ENCODE results near the gene WNT8A. TPM values are rescaled to one million over a fixed set of nuclear protein-coding genes. Genes with fewer than 3 reads are reported as not detected.

WNT8A gene
- total RNA-seq, 1 experiment from 2014 or later = not detected

- ChIA-PET POLR2A (no interaction called here), CTCF (interaction anchor here (1.0 kb wide), 1 partner anchor 11 kb away, joined by 3 read pairs; no protein-coding TSS in a partner anchor), RAD21 (ENCODE audit: low non-redundant PET in 1 of 2, low total read pairs in 2 of 2, uncharacterized antibody in 2 of 2, unreplicated experiment in 2 of 2) (no interaction called here)
- Histone ChIP-seq H3K4me3 (replicated peaks in 1 of 2; ENCODE audit: low read depth in 1 of 2, low read length in 2 of 2) (no peak overlapping the region), H3K9me3 (ENCODE audit: control insufficient read depth in 1 of 2, insufficient read depth in 1 of 2, low read depth in 1 of 2, low read length in 2 of 2) (no peaks in the 10 kb centered on the region), H2AFZ (ENCODE audit: low read depth, low read length, poor library complexity, severe bottlenecking) (no peak overlapping the region), H3K9ac (ENCODE audit: low read length) (no peak overlapping the region), H3K36me3 (ENCODE audit: control insufficient read depth in 1 of 2, insufficient read depth in 2 of 2, low read length in 2 of 2) (no peaks in the 10 kb centered on the region), H3K79me2 (ENCODE audit: insufficient read depth, low read length) (no peaks in the 10 kb centered on the region), H3K4me1 (ENCODE audit: control insufficient read depth in 1 of 2, insufficient read depth in 2 of 2, low read length in 2 of 2) (no peaks in the 10 kb centered on the region), H3K27ac (ENCODE audit: low read depth, low read length) (no peak overlapping the region), H3K9me2 (ENCODE audit: insufficient read depth) (no peaks in the 10 kb centered on the region), H3K4me2 (ENCODE audit: low read length) (no peak overlapping the region), H4K20me1 (ENCODE audit: insufficient read depth) (no peaks in the 10 kb centered on the region), H3K27me3 (ENCODE audit: insufficient read depth, low read length) (no peaks in the 10 kb centered on the region)
- DNase-seq (ENCODE audit: low read depth, low spot score) = no peak
- ATAC-seq = no peak
- BruUV-seq (replicated peaks) = no TSS peak
- intact Hi-C loops (cut with micrococcal nuclease) = no loop called here
- TF ChIP-seq FOSL1 (IDR thresholded peaks at IDR 0.05; ENCODE audit: low read depth) = no peak
- no peak for TF ChIP-seq EZH2 (IDR thresholded peaks at IDR 0.05)
- no peak for TF ChIP-seq EZH2phosphoT487 (IDR thresholded peaks at IDR 0.05; ENCODE audit: borderline replicate concordance)
- TF ChIP-seq REST (IDR thresholded peaks at IDR 0.05; ENCODE audit: low read depth) = no peak
- TF ChIP-seq MAX (IDR thresholded peaks at IDR 0.05) = no peak
- TF ChIP-seq ZNF274 (IDR thresholded peaks at IDR 0.05; ENCODE audit: low read depth, low read length) = no peak
- no peak for TF ChIP-seq YY1 (IDR thresholded peaks at IDR 0.05; ENCODE audit: extremely low read depth, insufficient replicate concordance, low read depth, low read length)
- TF ChIP-seq JUND (IDR thresholded peaks at IDR 0.05) = no peak
- TF ChIP-seq CTCF (IDR thresholded peaks at IDR 0.05 in 2 of 3, conservative IDR thresholded peaks at IDR 0.05 in 1 of 3; ENCODE audit: borderline replicate concordance in 1 of 3, insufficient read depth in 1 of 3, low read depth in 2 of 3, low read length in 2 of 3) = no peak
- no peak for TF ChIP-seq TCF7L2 (IDR thresholded peaks at IDR 0.05; ENCODE audit: borderline replicate concordance, extremely low read depth, insufficient read depth, insufficient read length)
- TF ChIP-seq ZFX (IDR thresholded peaks at IDR 0.05) = no peak
- TF ChIP-seq SRF (IDR thresholded peaks at IDR 0.05; ENCODE audit: low read depth) = no peak
- no peak for TF ChIP-seq POLR2A (IDR thresholded peaks at IDR 0.05; ENCODE audit: borderline replicate concordance, extremely low read depth, insufficient read depth, insufficient read length)
These were observed 30.3 kb upstream of the WNT8A start for GRCh38 chr5:138053554-138053953.
